Measurements from ENCODE around the gene FUT2.

FUT2 gene

GRCh38 chr19:48663667-48664066 lies 32.1 kb upstream of the FUT2 start:
- DNase-seq (ENCODE audit: insufficient read length, low spot score) (no peak), FAIRE-seq (no peak)
- no peak for TF ChIP-seq CTCF (IDR thresholded peaks at IDR 0.05; ENCODE audit: insufficient read depth, missing control alignments)

GRCh38 chr19:48664476-48664875 lies 31.3 kb upstream of the FUT2 start:
- DNase-seq (ENCODE audit: insufficient read length, low spot score) (no peak), FAIRE-seq (no peak)
- TF ChIP-seq CTCF (IDR thresholded peaks at IDR 0.05; ENCODE audit: insufficient read depth, missing control alignments): no peak

- no peak for TF ChIP-seq CTCF (IDR thresholded peaks at IDR 0.05; ENCODE audit: insufficient read depth, missing control alignments)
- FAIRE-seq (no peak), DNase-seq (ENCODE audit: insufficient read length, low spot score) (no peak)
Observed at GRCh38 chr19:48665786-48666185, 30.0 kb upstream of the FUT2 start.

GRCh38 chr19:48668332-48668731 lies 27.4 kb upstream of the FUT2 start:
- DNase-seq (ENCODE audit: insufficient read length, low spot score) (no peak), FAIRE-seq (no peak)
- no peak for TF ChIP-seq CTCF (IDR thresholded peaks at IDR 0.05; ENCODE audit: insufficient read depth, missing control alignments)

- FAIRE-seq: no peak
- no peak for TF ChIP-seq CTCF (IDR thresholded peaks at IDR 0.05; ENCODE audit: insufficient read depth, missing control alignments)
- no peak for DNase-seq (ENCODE audit: insufficient read length, low spot score)
Observed at GRCh38 chr19:48668761-48669160, 27.0 kb upstream of the FUT2 start.

GRCh38 chr19:48669903-48670668 lies 25.7 kb upstream of the FUT2 start:
- TF ChIP-seq CTCF (IDR thresholded peaks at IDR 0.05; ENCODE audit: insufficient read depth, missing control alignments): no peak
- FAIRE-seq: no peak
- no peak for DNase-seq (ENCODE audit: insufficient read length, low spot score)

GRCh38 chr19:48670699-48671445 lies 24.9 kb upstream of the FUT2 start:
- DNase-seq (ENCODE audit: insufficient read length, low spot score): no peak
- FAIRE-seq: no peak
- no peak for TF ChIP-seq CTCF (IDR thresholded peaks at IDR 0.05; ENCODE audit: insufficient read depth, missing control alignments)
